Placental epithelial cell (primary cell): ENCODE data around the gene P4HB. TPM values are rescaled to one million over a fixed set of nuclear protein-coding genes. Genes with fewer than 3 reads are reported as not detected.

ENCODE experiments used
- total RNA-seq: library from RNA; depleted of rRNA; stranded (reverse); fragments of >200 nt; gene quantifications from 2 replicates; pipeline ENCODE4 v1.2.3, GENCODE V29; 2012

Gene P4HB
- total RNA-seq = 1,203 and 2,037 TPM in 2 replicates

DNA sequence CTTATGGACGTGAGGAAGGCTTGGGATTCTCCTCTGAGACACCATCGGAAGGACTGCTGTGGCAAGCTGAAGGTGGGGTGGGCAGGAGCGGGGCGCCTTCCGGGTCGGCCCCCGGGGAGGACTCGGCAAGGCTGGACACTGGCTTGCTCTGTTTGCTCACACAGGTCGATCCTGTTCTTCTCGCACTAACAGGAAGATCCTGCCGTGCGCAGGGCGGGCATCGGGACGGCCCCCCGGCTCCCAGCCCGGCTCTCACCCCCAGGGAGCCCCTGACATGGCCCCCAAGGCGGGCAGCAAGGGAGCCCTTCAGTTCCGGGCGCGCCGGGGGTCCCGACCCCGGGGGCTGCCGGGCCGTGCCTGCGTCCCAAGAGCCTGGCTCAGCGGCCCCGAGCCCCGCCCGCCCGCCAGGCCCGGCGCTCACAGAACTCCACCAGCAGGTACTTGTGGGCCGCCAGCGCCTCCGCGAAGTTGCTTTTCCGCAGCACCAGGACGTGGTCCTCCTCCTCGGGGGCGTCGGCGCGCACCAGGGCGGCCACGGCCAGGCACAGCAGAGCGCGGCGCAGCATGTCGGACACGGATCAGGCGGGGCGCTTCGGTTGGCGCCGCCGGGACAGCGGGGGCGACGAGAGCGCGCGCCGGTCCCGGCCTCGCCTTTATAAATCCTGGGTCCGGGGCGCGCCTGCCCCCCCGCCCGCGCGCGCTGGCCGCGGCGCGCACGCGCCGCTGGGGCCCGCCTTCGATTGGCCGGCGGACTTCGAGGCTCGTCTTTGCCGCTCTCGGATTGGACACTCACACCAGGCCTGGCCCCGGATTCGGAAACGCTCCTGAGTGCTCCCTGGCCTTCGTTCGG, at the start of gene P4HB:
Gene P4HB (minus strand): TSS at position 630 of the 850 bp plus-strand sequence. CDS start 64 bp downstream, at position 566.

DNA sequence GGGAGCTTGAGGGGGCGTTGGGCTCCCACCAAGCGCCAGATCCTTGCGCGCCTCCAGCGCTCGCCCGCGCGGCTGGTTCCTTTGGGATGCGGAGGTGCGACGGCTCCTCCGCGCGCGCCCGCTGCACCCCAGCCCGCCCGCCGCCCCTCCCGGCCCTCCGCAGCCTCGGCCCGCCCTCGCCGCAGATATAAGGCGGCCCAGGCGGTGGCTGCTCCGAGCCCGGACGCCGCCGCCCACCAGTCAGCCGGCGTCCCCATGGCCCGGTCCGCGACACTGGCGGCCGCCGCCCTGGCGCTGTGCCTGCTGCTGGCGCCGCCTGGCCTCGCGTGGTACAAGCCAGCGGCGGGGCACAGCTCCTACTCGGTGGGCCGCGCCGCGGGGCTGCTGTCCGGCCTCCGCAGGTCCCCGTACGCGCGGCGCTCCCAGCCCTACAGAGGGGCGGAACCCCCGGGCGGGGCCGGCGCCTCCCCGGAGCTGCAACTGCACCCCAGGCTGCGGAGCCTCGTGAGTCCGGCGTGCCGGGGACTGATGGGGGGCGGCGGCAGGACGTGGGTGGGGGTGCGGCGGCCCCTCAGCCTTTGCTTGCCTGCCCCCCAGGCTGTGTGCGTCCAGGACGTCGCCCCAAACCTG, 41.8 kb upstream of the P4HB start, which contains the start of gene NPB:
Gene NPB (plus strand): TSS at position 216 of the 630 bp plus-strand sequence. CDS start 40 bp downstream, at position 256.

DNA sequence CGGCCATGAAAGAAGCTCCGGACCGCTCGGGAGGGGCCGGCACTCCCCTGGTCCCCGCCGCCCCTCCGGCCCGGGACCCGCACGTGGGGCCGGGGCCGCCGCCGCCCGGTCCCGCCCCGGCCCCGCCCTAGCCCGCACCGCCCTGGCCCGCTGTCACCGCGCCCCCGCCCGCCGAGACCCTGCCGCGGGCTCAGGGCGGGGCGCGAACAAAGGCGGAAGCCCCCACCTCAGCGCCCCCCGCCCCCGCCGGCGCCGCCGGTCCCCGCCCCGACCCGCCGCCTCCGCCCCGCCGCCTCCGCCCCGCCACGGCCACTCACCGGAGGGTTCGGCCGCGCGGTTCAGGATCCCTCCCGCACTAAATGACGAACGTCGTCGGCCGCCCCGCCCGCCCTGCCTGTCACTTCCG, 10.6 kb upstream of the P4HB start, which contains the start of gene ARHGDIA:
Gene ARHGDIA (minus strand): TSS at position 357 of the 406 bp plus-strand sequence. CDS start 1,407 bp downstream, outside the sequence.

DNA sequence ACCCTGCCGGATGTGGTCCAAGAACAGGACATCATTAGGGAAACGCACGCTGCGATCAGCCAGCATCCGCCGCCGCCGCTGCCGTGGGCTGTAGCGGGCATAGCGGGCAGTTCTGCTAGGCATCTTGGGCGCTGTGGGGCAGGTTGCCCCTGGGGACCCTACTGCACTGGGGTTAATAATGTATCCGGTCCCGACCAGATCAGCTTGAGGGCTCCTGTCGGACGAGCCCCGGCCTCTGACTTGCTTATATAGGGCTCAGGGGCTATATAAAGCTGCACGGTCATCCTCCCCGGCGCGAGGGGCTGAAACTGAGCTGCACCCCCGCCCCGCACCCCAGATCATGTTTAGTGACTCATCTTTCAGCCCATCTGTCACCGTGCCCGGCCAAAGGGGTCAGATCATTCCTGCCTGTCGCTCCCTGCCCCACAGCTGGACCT, 25.5 kb downstream of the P4HB start, which contains the start of gene PPP1R27:
Gene PPP1R27 (minus strand): TSS at position 220 of the 437 bp plus-strand sequence. CDS start 97 bp downstream, at position 123.

DNA sequence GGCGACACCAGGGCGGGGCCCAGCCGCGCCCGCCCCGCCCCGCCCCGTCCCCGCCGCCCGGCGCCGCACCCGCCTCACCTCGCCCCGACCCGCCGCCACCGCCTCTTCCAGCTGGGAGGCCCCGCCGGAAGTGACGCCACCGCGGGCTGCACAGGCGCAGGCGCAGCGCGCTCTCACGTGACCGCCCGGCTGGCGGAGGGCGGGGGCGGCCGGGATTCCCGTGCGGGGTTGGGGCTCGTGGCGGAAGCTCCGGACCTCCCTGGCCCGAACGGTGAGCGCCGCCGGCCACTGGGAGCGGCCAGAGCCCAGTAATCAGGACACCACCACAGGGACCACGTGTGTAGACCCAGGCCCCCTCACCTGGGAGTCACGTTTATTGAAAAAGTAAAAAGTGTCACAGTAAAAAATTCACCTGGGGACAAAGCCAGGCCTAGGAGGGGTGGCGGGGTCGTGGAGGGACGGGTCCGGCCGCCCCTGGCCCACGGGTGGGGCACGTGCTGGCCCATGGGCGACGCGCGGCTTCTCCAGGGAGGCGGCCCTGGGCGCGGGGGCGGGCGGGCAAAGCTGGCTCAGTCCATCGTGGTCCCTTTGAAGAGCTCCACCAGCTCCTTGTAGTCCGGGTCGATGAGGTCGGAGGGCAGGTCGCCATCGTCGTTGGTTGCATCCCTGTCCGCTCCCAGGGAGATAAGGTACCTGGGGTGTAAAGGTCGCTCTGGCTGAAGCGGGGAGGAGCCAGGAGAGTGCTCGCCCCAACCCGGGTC, 27.0 kb downstream of the P4HB start, which contains the start of gene MCRIP1:
Gene MCRIP1 (minus strand): TSS at position 132 of the 761 bp plus-strand sequence. CDS start 8,785 bp downstream, outside the sequence.

DNA sequence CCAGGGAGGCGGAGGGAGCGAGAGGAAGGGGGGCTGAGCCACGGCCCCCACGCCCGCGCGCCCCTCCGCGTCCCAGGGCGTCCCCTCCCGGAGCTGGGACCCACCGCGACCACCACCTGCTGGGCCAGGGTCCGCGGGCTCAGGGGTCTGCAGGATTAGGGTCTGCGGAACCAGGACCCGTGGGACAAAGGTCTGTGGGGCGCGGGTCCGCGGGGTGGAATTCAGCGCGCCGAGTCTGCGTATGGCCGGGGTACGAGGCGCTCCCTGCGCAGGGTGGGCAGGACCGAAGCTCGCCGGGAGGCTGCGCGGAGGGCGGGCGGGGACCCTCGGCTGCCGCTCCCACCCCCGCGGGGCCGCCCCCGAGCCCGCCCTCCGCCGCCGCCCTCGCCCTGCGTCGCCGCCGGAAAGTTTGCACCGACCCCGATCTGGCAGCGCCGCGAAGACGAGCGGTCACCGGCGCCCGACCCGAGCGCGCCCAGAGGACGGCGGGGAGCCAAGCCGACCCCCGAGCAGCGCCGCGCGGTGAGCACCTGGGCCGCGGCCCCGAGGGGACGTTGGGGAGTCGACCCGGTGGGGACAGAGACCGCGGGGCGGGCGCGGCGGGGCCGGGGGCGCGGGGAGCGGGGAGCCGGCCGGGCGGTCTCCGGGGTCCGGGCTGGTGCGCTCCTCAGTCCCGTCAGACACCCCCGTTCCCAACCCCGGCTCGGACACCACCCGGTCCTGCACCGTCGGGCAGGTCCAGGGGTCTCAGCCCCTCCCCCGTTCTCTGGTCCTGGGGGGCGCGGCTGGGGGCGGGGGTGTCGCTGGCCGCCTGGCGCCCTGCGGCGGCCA, 56.4 kb downstream of the P4HB start, which contains the start of gene GCGR:
Gene GCGR (plus strand): TSS at position 423 of the 831 bp plus-strand sequence. CDS start 4,869 bp downstream, outside the sequence.

Other genes with a start within 250 kb of the P4HB start
- gene NPLOC4, start 223.4 kb downstream of the P4HB start, total RNA-seq = 59.7 and 70.8 TPM in 2 replicates
- 2.0 and 3.9 TPM in 2 replicates for gene TSPAN10, start 223.3 kb downstream of the P4HB start, total RNA-seq
- gene PDE6G, start 204.0 kb downstream of the P4HB start, total RNA-seq = 0.43 TPM in 1 of 2 replicates, not detected in the other
- 31.8 and 32.1 TPM in 2 replicates for gene OXLD1, start 193.9 kb downstream of the P4HB start, total RNA-seq
- gene CCDC137, start 193.8 kb downstream of the P4HB start, total RNA-seq = 3.7 and 6.3 TPM in 2 replicates
- gene ARL16, start 176.7 kb downstream of the P4HB start, total RNA-seq = 21.2 and 24.9 TPM in 2 replicates
- gene HGS, start 176.5 kb downstream of the P4HB start, total RNA-seq = 86.4 and 103 TPM in 2 replicates
- 4.7 and 11.4 TPM in 2 replicates for gene MRPL12, start 157.2 kb downstream of the P4HB start, total RNA-seq
- gene SLC25A10, start 148.3 kb downstream of the P4HB start, total RNA-seq = 9.4 and 19.5 TPM in 2 replicates
- not detected in 2 replicates for gene GCGR, start 56.4 kb downstream of the P4HB start, total RNA-seq
- 66.7 and 93.8 TPM in 2 replicates for gene MCRIP1, start 27.2 kb downstream of the P4HB start, total RNA-seq
- gene PPP1R27, start 25.5 kb downstream of the P4HB start, total RNA-seq = not detected in 2 replicates
- gene ARHGDIA, start 10.8 kb upstream of the P4HB start, total RNA-seq = 82.1 and 158 TPM in 2 replicates
- gene ALYREF, start 31.1 kb upstream of the P4HB start, total RNA-seq = 87.2 and 113 TPM in 2 replicates
- 128 and 147 TPM in 2 replicates for gene ANAPC11, start 31.2 kb upstream of the P4HB start, total RNA-seq
- 0.33 and 0.39 TPM in 2 replicates for gene NPB, start 41.7 kb upstream of the P4HB start, total RNA-seq
- 22.0 and 51.3 TPM in 2 replicates for gene PCYT2, start 50.9 kb upstream of the P4HB start, total RNA-seq
- 27.1 and 38.8 TPM in 2 replicates for gene SIRT7, start 57.6 kb upstream of the P4HB start, total RNA-seq
- gene MAFG, start 67.2 kb upstream of the P4HB start, total RNA-seq = 5.9 and 11.4 TPM in 2 replicates
- gene PYCR1, start 76.8 kb upstream of the P4HB start, total RNA-seq = 99.3 and 195 TPM in 2 replicates
- gene MYADML2, start 86.7 kb upstream of the P4HB start, total RNA-seq = not detected in 2 replicates
- not detected in 2 replicates for gene NOTUM, start 100.7 kb upstream of the P4HB start, total RNA-seq
- gene ASPSCR1, start 117.1 kb upstream of the P4HB start, total RNA-seq = 21.0 and 25.9 TPM in 2 replicates
- 13.7 and 40.7 TPM in 2 replicates for gene CENPX, start 162.3 kb upstream of the P4HB start, total RNA-seq
- 13.0 and 18.0 TPM in 2 replicates for gene LRRC45, start 162.8 kb upstream of the P4HB start, total RNA-seq
- gene RAC3, start 171.1 kb upstream of the P4HB start, total RNA-seq = 19.3 and 31.4 TPM in 2 replicates
- gene DCXR, start 177.2 kb upstream of the P4HB start, total RNA-seq = 67.1 and 71.8 TPM in 2 replicates
- gene RFNG, start 191.3 kb upstream of the P4HB start, total RNA-seq = 33.0 and 46.5 TPM in 2 replicates
- 87.2 and 180 TPM in 2 replicates for gene GPS1, start 191.4 kb upstream of the P4HB start, total RNA-seq
- gene DUS1L, start 205.3 kb upstream of the P4HB start, total RNA-seq = 54.2 and 70.5 TPM in 2 replicates
- 67.1 and 186 TPM in 2 replicates for gene FASN, start 237.7 kb upstream of the P4HB start, total RNA-seq